ENCODE measurements around the gene ARL5A.
A peak's percentile ranks its signal among the peaks of the same experiment; 100 is the strongest.

The ARL5A gene

GRCh38 chr2:151766437-151767153 lies 61.6 kb downstream of the ARL5A start:
- no peak for DNase-seq (ENCODE audit: low read depth)

DNA sequence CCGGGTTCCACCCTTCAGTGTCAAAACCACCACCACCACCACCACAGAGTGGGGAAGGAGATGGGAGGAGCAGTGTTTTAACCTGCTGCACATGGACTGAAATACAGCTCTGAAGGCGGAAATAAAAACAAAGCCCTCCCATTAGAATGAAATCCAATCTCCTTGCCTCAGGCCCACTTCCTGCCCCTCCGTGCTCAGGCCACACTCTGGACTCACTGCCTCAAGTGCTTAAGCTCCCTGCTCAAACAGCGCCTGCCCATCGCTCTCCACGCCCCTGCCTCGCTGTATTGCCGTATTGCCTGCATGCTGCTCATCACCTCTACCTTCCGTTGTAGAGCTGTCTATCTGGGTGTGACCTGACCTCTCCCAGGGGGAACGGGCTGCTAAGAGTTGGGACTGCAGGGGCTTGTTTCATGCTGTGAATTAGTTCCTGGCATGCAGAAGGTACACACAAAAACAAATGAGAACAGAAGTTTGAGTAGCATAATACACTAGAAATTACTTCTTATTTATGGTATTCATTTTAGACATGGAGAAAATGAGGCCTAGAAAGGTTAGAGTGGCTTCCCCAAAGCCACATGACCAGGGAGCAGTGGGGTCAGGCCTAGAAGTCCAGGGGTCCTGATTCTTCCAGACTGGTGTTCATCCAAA lies 62.3 kb downstream of the ARL5A start:
- no peak for DNase-seq (ENCODE audit: low read depth)

DNA sequence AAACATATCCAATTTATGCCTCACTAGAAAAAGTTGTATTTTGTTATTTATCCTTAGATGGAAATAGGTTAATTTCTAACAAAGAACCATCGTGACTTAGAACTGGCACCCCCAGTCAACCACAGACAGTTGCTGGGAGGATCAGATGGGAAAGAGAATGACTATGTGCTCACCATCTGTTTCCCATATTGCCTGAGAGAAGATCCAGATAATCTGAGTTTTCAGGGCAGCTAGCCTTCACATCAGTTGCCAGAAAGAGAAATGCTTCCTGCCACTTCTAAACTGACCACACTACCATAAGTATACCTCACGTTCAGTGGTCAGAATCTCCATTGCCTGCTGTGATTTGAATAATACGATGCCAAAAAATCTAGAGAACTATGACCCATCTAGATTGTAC lies 65.5 kb downstream of the ARL5A start:
- DNase-seq (ENCODE audit: low read depth) = peak; percentile 48

DNA sequence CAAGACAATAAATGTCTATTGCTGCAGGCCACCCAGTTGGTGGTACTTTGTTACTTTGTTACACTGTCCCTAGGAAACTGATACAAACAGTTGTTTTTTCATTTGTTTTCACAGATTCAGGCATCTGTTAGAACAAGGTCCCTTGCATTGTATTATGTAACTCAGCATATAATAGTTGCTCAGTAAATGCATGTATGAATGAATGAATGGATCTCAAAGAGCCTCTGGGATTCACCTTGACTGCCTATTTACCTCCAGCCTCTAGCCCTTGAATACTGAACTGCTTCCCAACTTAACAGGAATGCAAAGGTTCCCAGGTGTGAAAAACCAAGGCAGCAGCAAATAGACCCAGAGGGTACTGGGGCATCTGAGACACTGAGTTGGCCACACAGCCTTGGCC lies 66.5 kb downstream of the ARL5A start:
- DNase-seq (ENCODE audit: low read depth) = no peak

GRCh38 chr2:151761193-151761592 lies 67.0 kb downstream of the ARL5A start:
- DNase-seq (ENCODE audit: low read depth) = no peak

- no peak for DNase-seq (ENCODE audit: low read depth)
Observed at GRCh38 chr2:151760139-151760650, 68.0 kb downstream of the ARL5A start.

DNA sequence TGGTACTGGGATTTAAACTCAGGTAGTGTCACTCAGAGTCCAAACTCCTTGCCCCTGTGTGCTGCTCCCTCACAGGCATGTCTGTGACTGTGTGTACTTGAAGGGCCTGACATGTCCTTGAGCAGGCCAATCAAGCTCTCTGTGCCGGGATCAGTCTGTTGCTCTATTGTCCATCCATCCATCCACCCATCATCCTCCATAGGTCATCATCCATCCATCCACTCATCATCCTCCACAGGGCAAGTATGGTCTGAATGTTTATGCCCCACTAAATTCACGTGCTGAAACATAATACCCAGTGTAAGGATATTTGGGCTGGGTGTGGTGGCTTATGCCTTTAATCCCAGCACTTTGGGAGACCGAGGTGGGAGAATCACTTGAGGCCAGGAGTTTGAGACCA lies 69.5 kb downstream of the ARL5A start:
- DNase-seq (ENCODE audit: low read depth) = no peak

DNA sequence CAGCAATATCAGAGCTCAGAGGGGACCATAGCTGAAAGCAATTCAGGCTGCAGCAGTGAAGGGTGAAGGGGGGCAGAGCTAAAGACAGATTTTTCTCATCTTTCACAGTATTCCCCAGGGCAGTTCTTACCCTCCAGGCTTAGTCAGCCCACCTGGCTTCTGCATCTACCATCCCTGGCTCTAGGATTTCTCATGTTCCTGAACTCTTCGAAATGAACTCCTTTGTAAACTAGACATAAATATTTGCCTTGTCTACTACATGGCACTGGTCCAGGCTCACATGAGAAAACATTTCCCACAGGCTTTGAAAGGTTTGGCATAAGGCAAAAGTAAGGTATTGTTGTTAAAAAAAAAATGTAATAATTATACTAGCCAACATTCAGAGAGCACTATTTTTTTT lies 70.4 kb downstream of the ARL5A start:
- no peak for DNase-seq (ENCODE audit: low read depth)

DNA sequence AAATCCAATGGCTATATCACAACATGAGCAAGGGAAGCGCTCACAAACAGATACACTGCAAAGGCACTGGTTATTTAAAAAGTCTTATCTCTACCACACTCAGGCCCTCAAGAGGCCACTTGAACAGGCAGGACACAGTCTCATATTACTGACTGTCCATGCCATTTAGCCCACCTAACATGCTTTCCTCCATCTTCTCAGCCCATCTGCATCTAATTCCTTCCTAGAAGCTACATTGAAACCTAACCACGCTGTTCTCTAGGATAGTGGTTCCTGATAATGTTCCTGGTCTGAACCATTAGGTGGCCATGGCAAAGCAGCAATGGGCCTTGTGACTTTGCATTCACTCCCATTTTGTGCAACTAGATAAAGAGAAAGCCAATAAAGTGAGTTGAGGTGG lies 71.4 kb downstream of the ARL5A start:
- DNase-seq (ENCODE audit: low read depth) = no peak

DNA sequence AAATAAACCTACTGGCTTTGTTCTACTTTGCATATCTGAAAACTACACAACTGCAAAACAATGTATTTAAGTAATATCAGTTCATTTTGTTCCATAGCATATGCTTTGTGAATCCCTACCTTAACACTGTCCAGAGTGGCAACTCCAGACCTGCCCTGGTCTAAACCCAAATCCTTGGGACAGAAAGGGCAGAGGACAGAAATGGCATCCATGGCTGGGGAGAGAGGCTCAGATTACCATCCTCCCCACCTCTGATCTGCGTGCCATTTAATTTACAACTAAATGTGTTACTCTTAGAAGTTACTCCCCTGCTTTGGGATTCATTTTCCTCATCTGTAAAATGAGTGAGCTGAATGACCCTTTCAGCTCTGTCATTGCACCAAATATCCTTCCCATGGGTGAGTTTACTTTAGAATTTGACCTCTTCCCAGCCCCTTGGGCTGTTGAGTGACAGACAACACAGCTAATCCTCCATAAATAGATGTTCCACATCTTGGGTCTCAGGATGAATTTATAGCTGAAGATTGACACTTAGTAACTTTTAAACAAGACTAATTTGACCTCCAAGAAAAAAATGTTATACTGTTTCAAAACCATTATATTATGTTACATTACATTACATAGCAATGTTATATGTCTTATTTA lies 73.8 kb downstream of the ARL5A start:
- DNase-seq (ENCODE audit: low read depth) = no peak

DNA sequence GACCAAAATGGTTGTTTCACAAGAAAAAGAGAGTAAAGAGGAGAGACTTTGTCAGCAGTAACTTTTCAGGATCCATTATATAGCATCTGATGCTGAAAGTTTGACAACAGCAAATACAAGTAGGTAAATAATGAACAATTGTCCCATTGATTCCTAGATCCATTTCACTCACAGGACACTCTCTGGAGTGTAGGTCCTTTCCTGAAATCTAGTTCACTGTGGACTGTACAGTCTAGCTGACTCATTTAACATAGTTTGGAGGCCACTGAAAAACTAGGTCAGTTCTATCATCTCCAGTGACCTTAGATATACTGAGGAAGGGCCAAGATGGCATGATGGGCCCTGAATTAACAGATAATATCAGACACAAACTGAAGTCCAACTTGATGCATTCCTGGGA lies 74.7 kb downstream of the ARL5A start:
- DNase-seq (ENCODE audit: low read depth) = no peak
